Stimulated activated CD4-positive, alpha-beta T cell treated with anti-CD3 and anti-CD28 coated beads, Interleukin-2, amount 100 ng/mL, for 48 hours (primary cell): Measurements from ENCODE around the gene DOK4.
"Not testable (repeated sequence)": the region's sequence is repeated elsewhere in the genome, so short reads cannot be mapped to it uniquely, and the experiment has no call there.

Experiments used
- DNase-seq, 2 donors: peaks; one replicate each; pipeline ENCODE4 v3.0.0-alpha.2; 2020

Gene DOK4

GRCh38 chr16:57500578-57501111, 14.4 kb upstream of the DOK4 start:
- DNase-seq = no peak

- not testable (repeated sequence) for DNase-seq
Observed at GRCh38 chr16:57499941-57500340, 13.6 kb upstream of the DOK4 start.

- DNase-seq = no peak
Observed at GRCh38 chr16:57498031-57498430, 11.7 kb upstream of the DOK4 start.

GRCh38 chr16:57497121-57497520, 10.8 kb upstream of the DOK4 start:
- DNase-seq = no peak

- DNase-seq = no peak
Observed at GRCh38 chr16:57493767-57494166, 7.5 kb upstream of the DOK4 start.

- DNase-seq = no peak
Observed at GRCh38 chr16:57489229-57489628, 2.9 kb upstream of the DOK4 start.

GRCh38 chr16:57486858-57487834, 853 bp upstream of the DOK4 start:
- DNase-seq = no peak

- DNase-seq = no peak
Observed at GRCh38 chr16:57485091-57485915, 990 bp downstream of the DOK4 start.

GRCh38 chr16:57484515-57485005, 1.7 kb downstream of the DOK4 start:
- DNase-seq = no peak

GRCh38 chr16:57483725-57484514, 2.4 kb downstream of the DOK4 start:
- no peak for DNase-seq

- DNase-seq = no peak
Observed at GRCh38 chr16:57482845-57483545, 3.3 kb downstream of the DOK4 start.

GRCh38 chr16:57481421-57481820, 4.9 kb downstream of the DOK4 start:
- no peak for DNase-seq

GRCh38 chr16:57480754-57481230, 5.5 kb downstream of the DOK4 start:
- DNase-seq = no peak

- DNase-seq = no peak
Observed at GRCh38 chr16:57479976-57480753, 6.1 kb downstream of the DOK4 start.

GRCh38 chr16:57479205-57479975, 6.9 kb downstream of the DOK4 start:
- DNase-seq = no peak

GRCh38 chr16:57478396-57479204, 7.7 kb downstream of the DOK4 start:
- no peak for DNase-seq

GRCh38 chr16:57477531-57478202, 8.6 kb downstream of the DOK4 start:
- DNase-seq = no peak
